ENCODE data around the gene MPC1L.

Gene MPC1L

DNA sequence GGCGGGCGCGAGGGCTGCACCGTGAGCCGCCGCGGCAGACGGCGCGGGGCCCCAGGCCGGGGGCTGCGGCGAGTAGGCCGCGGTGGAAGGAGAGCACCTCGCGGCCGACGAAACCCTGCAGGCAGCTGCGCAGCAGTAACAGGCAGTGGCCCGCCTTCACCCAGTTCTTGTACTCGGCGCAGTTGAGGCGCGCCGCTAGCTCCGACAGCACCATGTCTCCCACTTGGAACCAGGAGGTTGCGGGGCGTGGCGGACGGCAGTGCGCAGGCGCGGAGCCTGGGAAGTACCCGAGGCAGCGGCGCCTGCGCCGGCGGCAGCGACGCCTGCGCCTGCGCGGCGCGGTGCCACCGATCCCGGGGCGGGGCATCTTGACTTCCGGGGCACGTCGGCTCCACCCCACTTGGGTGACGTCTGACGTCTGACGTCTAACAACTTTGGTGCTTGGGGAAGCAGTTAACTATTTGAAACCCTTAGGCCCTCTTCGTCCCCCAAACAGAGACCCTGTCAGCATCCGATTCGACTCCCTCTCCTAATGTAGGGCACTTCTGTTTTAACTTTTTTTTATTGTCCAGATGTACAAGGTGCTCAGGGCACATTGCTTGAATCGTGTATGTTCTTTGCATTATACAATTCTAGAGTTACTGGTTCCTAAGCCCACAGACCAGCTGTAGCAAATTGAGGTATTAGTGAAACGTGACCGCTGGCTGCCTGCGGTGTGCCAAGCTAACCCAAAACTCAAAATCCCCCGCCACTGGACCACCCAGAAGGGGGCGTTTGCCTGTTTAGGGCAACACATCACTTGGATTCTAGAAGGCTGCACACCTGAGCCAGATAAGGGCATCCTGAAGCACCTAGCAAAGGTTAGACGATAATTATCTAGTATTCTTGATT, 24.3 kb downstream of the MPC1L start, which contains the start of gene CXorf38:
Gene CXorf38 (minus strand): TSS at position 255 of the 891 bp plus-strand sequence. CDS start 41 bp downstream, at position 214.
- Mint-ChIP-seq H3K4me1 (peaks cover 25% of the 10 kb centered on the region), H3K27ac (peak within 1 kb of the TSS; percentile 97), H3K4me3 (peak within 1 kb of the TSS; percentile 98), H3K36me3 (peaks cover 4% of the 10 kb centered on the region), H3K27me3 (no peaks in the 10 kb centered on the region), H3K9me3 (no peaks in the 10 kb centered on the region)
- DNase-seq (ENCODE audit: low spot score in 2 of 2) = peak; percentile 88 to 97
- peak; percentile 74 for ATAC-seq (ENCODE audit: low read depth)

DNA sequence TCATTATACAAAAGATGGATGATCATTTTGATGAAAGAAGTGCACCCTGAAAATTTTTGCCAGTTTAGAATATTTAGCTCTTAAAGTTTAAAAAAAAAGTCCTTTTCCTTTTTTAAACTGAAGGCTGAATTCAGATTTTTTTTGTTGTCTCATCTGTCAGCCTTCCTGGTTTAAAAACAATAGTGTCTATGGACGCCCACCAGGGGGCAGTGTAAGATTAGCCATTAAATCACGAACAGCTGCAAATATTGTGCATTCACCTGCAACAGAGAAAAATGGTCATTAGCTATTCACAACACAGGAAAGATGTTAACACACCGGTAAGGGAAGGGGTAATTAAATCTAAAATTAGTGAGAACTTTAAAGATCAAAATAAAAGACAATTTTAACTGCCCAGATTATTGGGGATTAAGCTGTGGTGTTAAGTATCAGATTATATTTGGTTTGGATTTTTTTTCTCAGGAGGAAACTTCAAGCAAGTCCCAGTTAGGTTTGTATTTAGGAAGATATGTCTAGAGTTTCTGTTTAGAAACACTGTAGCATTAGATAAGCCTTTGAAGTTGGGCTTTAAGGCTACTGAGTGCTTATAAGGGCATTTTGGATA, 28.5 kb downstream of the MPC1L start:
- no peak overlapping the region for H3K4me3 Mint-ChIP-seq
- peaks cover 5% of the 10 kb centered on the region for H3K4me1 Mint-ChIP-seq
- DNase-seq (ENCODE audit: low spot score in 2 of 2) (peak; percentile 62 to 69), ATAC-seq (ENCODE audit: low read depth) (no peak)
- no peaks in the 10 kb centered on the region for H3K9me3 Mint-ChIP-seq
- H3K36me3 Mint-ChIP-seq = peaks cover 11% of the 10 kb centered on the region
- no peaks in the 10 kb centered on the region for H3K27me3 Mint-ChIP-seq
- H3K27ac Mint-ChIP-seq = peak overlapping the region; percentile 72

DNA sequence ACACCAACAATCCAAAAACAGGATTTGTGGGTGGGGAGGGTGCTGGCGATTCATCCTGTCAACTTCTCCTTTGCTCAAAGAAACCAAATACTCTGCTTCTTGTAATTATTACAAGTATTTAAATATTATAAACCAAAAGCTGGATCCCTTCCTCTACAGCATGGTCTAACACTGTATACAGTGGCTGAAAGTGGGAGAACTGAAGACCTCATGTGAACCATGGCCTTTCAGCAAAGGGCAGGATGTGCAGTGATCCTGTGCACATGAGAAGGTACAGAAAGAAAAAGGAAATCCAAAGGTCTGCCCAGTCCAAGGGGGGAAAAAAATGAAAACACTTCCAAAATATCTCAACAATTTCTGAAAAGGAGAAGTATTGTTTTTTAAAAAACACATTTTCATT, 29.4 kb downstream of the MPC1L start:
- Mint-ChIP-seq H3K9me3 (no peaks in the 10 kb centered on the region), H3K27ac (no peak overlapping the region), H3K4me1 (peaks cover 4% of the 10 kb centered on the region), H3K27me3 (no peaks in the 10 kb centered on the region), H3K4me3 (no peak overlapping the region), H3K36me3 (peaks cover 11% of the 10 kb centered on the region)
- no peak for DNase-seq (ENCODE audit: low spot score in 2 of 2)
- no peak for ATAC-seq (ENCODE audit: low read depth)

DNA sequence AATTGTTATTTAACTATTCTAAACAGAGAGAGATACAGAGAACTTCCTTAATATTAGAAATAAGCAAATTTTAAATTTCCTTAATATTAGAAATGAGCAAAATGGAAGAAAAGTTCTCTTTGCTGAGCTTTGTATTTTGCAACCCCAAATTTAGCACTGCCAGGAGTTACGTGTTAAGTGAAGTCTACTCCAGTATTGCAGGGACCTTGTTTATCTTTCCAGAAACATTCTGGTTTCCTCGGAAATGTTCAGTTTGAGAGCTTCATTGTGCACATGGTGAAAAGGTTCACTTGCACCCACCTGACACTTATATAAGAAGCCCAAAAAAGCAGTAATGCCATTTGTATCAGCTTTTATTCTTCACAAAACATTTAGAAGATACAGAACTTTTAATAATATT, 30.3 kb downstream of the MPC1L start:
- Mint-ChIP-seq H3K27me3 (no peaks in the 10 kb centered on the region), H3K4me1 (peaks cover 3% of the 10 kb centered on the region), H3K36me3 (peaks cover 11% of the 10 kb centered on the region), H3K4me3 (no peak overlapping the region), H3K9me3 (no peaks in the 10 kb centered on the region), H3K27ac (no peak overlapping the region)
- ATAC-seq (ENCODE audit: low read depth) = no peak
- no peak for DNase-seq (ENCODE audit: low spot score in 2 of 2)

DNA sequence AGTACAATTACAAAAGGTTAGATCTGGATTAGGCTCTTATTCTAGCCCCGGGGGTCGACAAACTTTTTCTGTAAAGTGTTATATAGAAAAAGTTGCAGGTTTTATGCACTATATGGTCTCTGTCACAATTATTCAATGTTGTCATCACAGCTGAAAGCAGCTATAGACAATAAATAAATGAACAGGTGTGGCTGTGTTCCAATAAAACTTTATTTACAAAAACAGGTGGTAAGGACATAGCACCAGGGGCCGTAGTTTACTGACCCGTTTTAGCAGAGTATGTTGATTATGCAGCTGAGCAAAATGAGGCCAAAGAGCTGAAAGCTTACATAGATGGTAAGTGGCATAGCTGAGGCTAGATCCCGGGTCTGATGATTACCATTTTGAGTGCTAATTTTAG, 37.2 kb downstream of the MPC1L start:
- Mint-ChIP-seq H3K36me3 (peaks cover 9% of the 10 kb centered on the region), H3K9me3 (no peaks in the 10 kb centered on the region), H3K4me1 (no peaks in the 10 kb centered on the region), H3K27me3 (no peaks in the 10 kb centered on the region), H3K27ac (no peak overlapping the region), H3K4me3 (no peak overlapping the region)
- no peak for ATAC-seq (ENCODE audit: low read depth)
- no peak for DNase-seq (ENCODE audit: low spot score in 2 of 2)

DNA sequence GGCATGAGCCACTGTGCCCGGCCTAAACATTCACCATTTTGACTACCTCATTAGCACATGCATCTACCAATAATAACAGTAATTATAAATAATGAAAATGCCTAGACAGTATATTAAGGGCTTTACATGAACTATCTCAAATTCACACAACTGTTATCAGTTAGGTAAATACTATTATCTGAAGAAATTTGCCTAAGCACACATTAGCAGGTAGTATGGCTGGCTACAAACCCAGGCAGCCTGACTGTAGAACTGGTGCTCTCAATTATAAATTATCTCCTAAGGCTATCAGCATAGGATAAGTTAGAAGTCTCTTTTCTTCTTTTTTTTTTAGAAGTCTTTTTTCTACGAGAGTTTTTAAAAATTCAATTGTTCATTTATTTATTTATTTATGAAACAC, 38.3 kb downstream of the MPC1L start:
- peaks cover 13% of the 10 kb centered on the region for H3K36me3 Mint-ChIP-seq
- H3K27ac Mint-ChIP-seq = no peak overlapping the region
- H3K4me3 Mint-ChIP-seq = no peak overlapping the region
- no peaks in the 10 kb centered on the region for H3K27me3 Mint-ChIP-seq
- no peak for DNase-seq (ENCODE audit: low spot score in 2 of 2)
- H3K4me1 Mint-ChIP-seq = peaks cover 2% of the 10 kb centered on the region
- no peak for ATAC-seq (ENCODE audit: low read depth)
- no peaks in the 10 kb centered on the region for H3K9me3 Mint-ChIP-seq

DNA sequence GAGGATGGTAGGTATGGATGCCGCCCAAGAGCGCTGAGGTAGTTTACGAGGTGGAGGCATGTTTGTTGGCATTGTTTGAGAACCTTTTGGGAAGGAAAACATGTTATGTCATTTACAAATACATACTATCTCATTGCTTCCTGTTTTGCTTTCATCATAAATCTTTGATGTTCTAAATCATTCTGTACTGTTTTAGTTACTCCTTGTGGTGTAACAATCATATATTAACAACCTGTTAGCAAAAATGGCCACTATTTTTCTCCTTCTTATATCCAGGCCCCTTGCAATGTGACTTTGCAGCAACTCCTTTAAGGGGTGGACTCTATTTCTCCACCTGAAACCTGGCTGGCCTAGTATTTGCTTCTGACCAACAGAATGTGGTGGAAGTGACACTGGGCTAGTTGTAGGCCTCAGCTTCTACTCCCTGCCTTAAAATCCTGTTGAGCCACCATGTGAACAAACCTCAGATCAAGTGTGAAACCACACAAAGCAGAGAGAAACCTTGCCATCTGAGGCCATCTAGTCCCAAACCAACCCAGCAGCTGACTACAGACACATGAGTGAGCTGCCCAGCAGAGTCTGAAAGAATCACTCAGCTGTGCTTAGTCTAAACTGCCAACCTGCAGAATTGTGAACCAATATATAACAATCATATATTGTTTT, 40.0 kb downstream of the MPC1L start:
- no peak for DNase-seq (ENCODE audit: low spot score in 2 of 2)
- Mint-ChIP-seq H3K36me3 (peaks cover 22% of the 10 kb centered on the region), H3K27ac (no peak overlapping the region), H3K9me3 (no peaks in the 10 kb centered on the region), H3K27me3 (no peaks in the 10 kb centered on the region), H3K4me1 (peaks cover 5% of the 10 kb centered on the region), H3K4me3 (no peak overlapping the region)
- no peak for ATAC-seq (ENCODE audit: low read depth)

DNA sequence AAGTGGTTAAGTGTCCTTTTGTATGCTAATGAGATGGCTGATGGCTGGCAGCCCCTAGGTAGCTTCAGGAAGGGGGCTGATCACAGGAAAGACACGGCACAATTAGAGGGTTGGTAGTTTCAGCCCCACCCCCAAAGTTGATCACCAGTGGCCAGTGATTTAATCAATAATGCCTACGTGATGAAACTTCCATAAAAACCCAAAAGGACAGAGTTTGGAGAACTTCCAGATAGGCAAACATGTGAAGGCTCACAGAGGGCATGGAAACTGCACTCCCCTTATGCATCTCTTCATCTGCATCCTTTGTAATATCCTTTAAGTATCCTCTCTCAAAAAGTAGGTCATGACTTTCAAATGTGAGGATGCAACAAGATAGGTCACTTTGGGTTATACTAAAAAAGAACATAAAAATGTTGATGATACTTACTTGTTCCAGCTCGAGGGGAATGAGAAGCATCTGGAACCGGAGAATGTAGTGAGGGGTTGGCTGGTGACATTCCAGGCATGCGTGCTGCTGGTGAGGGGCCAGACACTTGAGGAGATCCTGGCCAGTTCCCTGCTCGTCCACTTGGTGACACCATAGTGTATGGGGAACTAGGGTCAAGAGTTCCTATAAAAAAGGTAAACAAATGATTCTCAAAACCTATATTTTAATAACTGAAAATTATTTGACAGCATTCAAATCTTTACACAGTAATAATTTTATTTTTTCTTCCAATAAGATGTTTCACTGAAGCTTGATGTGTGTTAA, 40.8 kb downstream of the MPC1L start:
- Mint-ChIP-seq H3K4me3 (no peak overlapping the region), H3K27me3 (no peaks in the 10 kb centered on the region), H3K9me3 (no peaks in the 10 kb centered on the region), H3K27ac (no peak overlapping the region), H3K4me1 (peaks cover 5% of the 10 kb centered on the region), H3K36me3 (peaks cover 22% of the 10 kb centered on the region)
- DNase-seq (ENCODE audit: low spot score in 2 of 2) (no peak), ATAC-seq (ENCODE audit: low read depth) (no peak)

DNA sequence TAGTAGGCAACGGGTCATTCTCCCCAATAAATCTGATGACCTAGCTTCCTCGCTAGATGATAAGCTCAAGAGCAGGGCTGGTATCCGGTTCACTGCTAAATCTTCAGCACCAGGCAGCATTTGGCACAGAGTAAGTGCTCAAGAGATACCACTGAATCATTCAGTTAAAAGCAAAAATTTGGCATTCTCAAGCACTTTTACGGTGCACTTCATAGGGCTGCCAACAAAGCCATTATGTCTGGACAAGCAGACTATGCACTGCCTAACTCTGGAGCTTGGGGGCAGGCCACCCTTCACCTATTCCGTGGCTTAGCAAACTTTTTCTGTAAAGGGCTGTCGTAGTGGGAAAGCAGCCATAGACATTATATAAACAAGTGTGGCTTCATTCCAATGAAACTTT, 47.9 kb downstream of the MPC1L start:
- ATAC-seq (ENCODE audit: low read depth) = no peak
- H3K4me3 Mint-ChIP-seq = no peak overlapping the region
- no peak for DNase-seq (ENCODE audit: low spot score in 2 of 2)
- no peaks in the 10 kb centered on the region for H3K27me3 Mint-ChIP-seq
- peaks cover 20% of the 10 kb centered on the region for H3K36me3 Mint-ChIP-seq
- no peaks in the 10 kb centered on the region for H3K9me3 Mint-ChIP-seq
- H3K27ac Mint-ChIP-seq = no peak overlapping the region
- H3K4me1 Mint-ChIP-seq = peaks cover 3% of the 10 kb centered on the region

Data from memory B cell (primary cell).